Endothelial cell of umbilical vein (primary cell): ENCODE results near the gene C1orf53. TPM values are rescaled to one million over a fixed set of nuclear protein-coding genes. Genes with fewer than 3 reads are reported as not detected.
A peak's percentile ranks its signal among the peaks of the same experiment; 100 is the strongest.

ENCODE experiments used
- BruUV-seq: library from RNA; stranded (reverse); fragments of 400-500 nt; replicated peaks from 2 replicates; lab custom pipeline; 2021; lab: Mats Ljungman, UMichigan
- CTCF ChIA-PET: fragments of 300-600, 350-600 bp; sonication (Branson Sonifier 250); formaldehyde crosslinking; loops from one replicate; lab custom pipeline; 2021; ENCODE audit warnings: antibody characterized with exemption, inconsistent platforms; lab: Charles Lee
- POLR2A ChIA-PET: fragments of 300-600, 350-600 bp; sonication (Branson Sonifier 250); formaldehyde crosslinking; loops from one replicate; lab custom pipeline; 2021; ENCODE audit warnings: antibody characterized with exemption, inconsistent platforms; lab: Charles Lee
- DNase-seq: peaks from one replicate; pipeline ENCODE4 v3.0.0-alpha.2; 2011; ENCODE audit warnings: low read depth, low spot score
- FAIRE-seq: peaks from 2 replicates; lab custom pipeline; 2011; peaks lifted over from hg19 to GRCh38; lab: Jason Lieb, UNC
- H2AFZ ChIP-seq: 2 replicates; pipeline ENCODE4 v1.6.0; 2012; ENCODE audit warnings: low read depth, low read length, control low read depth, inconsistent platforms
- H3K27ac ChIP-seq: 2 replicates; pipeline ENCODE4 v1.5.1; 2011; ENCODE audit warnings: low read depth, mild to moderate bottlenecking, control low read depth, low read length, moderate library complexity; ENCODE audit not compliant: insufficient read depth
- H3K27me3 ChIP-seq, 2 experiments: 2 replicates each; pipeline versions ENCODE4 v1.6.0 to v1.6.1; 2011; ENCODE audit warnings: low read length in 2 of 2, mixed read lengths in 1 of 2; ENCODE audit not compliant: control insufficient read depth in 2 of 2, insufficient read depth in 2 of 2
- H3K36me3 ChIP-seq, 2 experiments: 2 replicates in 1 of 2; 3 replicates in 1 of 2; pipeline ENCODE4 v1.5.1; 2011; ENCODE audit warnings: low read length in 2 of 2, mild to moderate bottlenecking in 1 of 2, moderate library complexity in 1 of 2; ENCODE audit not compliant: control insufficient read depth in 2 of 2, insufficient read depth in 2 of 2; ENCODE audit errors: extremely low read depth in 1 of 2
- H3K4me1 ChIP-seq: 3 replicates; pipeline ENCODE4 v1.5.1; 2011; ENCODE audit warnings: mild to moderate bottlenecking, low read length; ENCODE audit not compliant: control insufficient read depth, insufficient read depth; ENCODE audit errors: extremely low read depth
- H3K4me2 ChIP-seq: 2 replicates; pipeline ENCODE4 v1.6.1; 2011; ENCODE audit warnings: low read length, control low read depth, mixed read lengths; ENCODE audit not compliant: insufficient read depth
- H3K4me3 ChIP-seq, 3 experiments: fragments of 200-600 bp in 1 of 3; sonication (generic), shearing (Covaris generic) in 1 of 3; replicated peaks in 1 of 3; 2 replicates each; pipeline ENCODE4 v1.5.1; 2011 to 2016; ENCODE audit warnings: control low read depth in 3 of 3, low read length in 3 of 3, mild to moderate bottlenecking in 2 of 3, inconsistent platforms in 1 of 3, low read depth in 1 of 3, moderate library complexity in 1 of 3; ENCODE audit not compliant: insufficient read depth in 1 of 3
- H3K79me2 ChIP-seq: 2 replicates; pipeline ENCODE4 v1.6.0; 2012; ENCODE audit warnings: low read length, inconsistent platforms; ENCODE audit not compliant: control insufficient read depth, insufficient read depth
- H3K9ac ChIP-seq: replicated peaks from 2 replicates; pipeline ENCODE3; 2011; ENCODE audit warnings: low read length, control low read depth; ENCODE audit not compliant: insufficient read depth; ENCODE audit errors: extremely low read depth
- H3K9me1 ChIP-seq: replicated peaks from 3 replicates; pipeline ENCODE4 v1.6.0; 2011; ENCODE audit warnings: mild to moderate bottlenecking, low read length; ENCODE audit not compliant: control insufficient read depth, insufficient read depth; ENCODE audit errors: extremely low read depth
- H3K9me3 ChIP-seq: replicated peaks from 2 replicates; pipeline ENCODE4 v1.5.1; 2012; ENCODE audit warnings: low read length, inconsistent platforms; ENCODE audit not compliant: control insufficient read depth, insufficient read depth
- H4K20me1 ChIP-seq: replicated peaks from 2 replicates; pipeline ENCODE3; 2011; ENCODE audit warnings: mild to moderate bottlenecking, low read length; ENCODE audit not compliant: control insufficient read depth, insufficient read depth; ENCODE audit errors: extremely low read depth
- CTCF ChIP-seq, 2 donors: IDR thresholded peaks; 1 replicate in 1 of 2; 2 replicates in 1 of 2; pipeline ENCODE4 v1.5.1; 2011; ENCODE audit warnings: low read length in 2 of 2, mild to moderate bottlenecking in 2 of 2, moderate library complexity in 2 of 2, control low read depth in 1 of 2, inconsistent platforms in 1 of 2, low read depth in 1 of 2; ENCODE audit not compliant: insufficient read depth in 1 of 2; ENCODE audit errors: extremely low read depth in 1 of 2
- EZH2 ChIP-seq: IDR thresholded peaks from 2 replicates; pipeline ENCODE4 v1.6.1; 2012; ENCODE audit warnings: borderline replicate concordance, low read depth, mild to moderate bottlenecking, moderate library complexity, low read length, inconsistent platforms; ENCODE audit not compliant: severe bottlenecking
- JUN ChIP-seq: IDR thresholded peaks from 2 replicates; pipeline ENCODE4 v1.6.1; 2011; ENCODE audit warnings: borderline replicate concordance, low read depth; ENCODE audit not compliant: insufficient read length, insufficient read depth
- MYC ChIP-seq: IDR thresholded peaks from one replicate; pipeline ENCODE4 v1.6.1; 2011; ENCODE audit warnings: mild to moderate bottlenecking, low read depth, low read length
- POLR2A ChIP-seq: IDR thresholded peaks from 2 replicates; pipeline ENCODE4 v1.6.1; 2012; ENCODE audit warnings: low read depth, mild to moderate bottlenecking, control low read depth, low read length
- dilution Hi-C: fragments of 300-500 bp; cut with MboI; formaldehyde crosslinking; loops from one replicate; pipeline ENCODE4 v1.15.0; 2019; ENCODE audit warnings: low sequenced_read_pairs; ENCODE audit not compliant: extremely low pct_ligation_motif_present
- intact Hi-C: fragments of 100-400 bp; cut with micrococcal nuclease; formaldehyde crosslinking; loops from one replicate; pipeline ENCODE4 v1.10.0; 2022
- polyA plus RNA-seq, 4 experiments: library from polyadenylated mRNA; depleted of rRNA in 3 of 4; stranded (reverse) in 3 of 4; unstranded in 1 of 4; fragments of >200 nt; gene quantifications; 2 replicates each; pipeline versions ENCODE4 v1.2.1 to v1.2.3, GENCODE V29; 2011 to 2012; ENCODE audit warnings: missing spikeins in 1 of 4
- total RNA-seq: library from RNA; stranded (reverse); gene quantifications from 2 replicates; pipeline ENCODE4 v1.2.3, GENCODE V29; 2021
- TF ChIP-seq, protein P1 (sequence below): IDR thresholded peaks from 2 replicates; pipeline ENCODE4 v1.6.1; 2011; ENCODE audit not compliant: insufficient read depth, insufficient read length

C1orf53 gene
- total and polyA plus RNA-seq, 2 donors (not counting 3 experiments of a cell fraction or from before 2014, with no cell fraction given), result 3.5 to 6.5 TPM

- intact Hi-C loops, result loop anchor here (1.0 to 2.0 kb wide), 4 partner anchors 55 to 524 kb away; no protein-coding TSS in a partner anchor
These were observed 22.2 kb downstream of the C1orf53 start for GRCh38 chr1:197924516-197925123.

More at GRCh38 chr1:197924516-197925123, 22.2 kb downstream of the C1orf53 start:
- Histone ChIP-seq H3K4me1 (peaks cover 3% of the 10 kb centered on the region), H3K27me3 (peaks cover 27 to 33% of the 10 kb centered on the region in 2 experiments), H3K36me3 (no peaks in the 10 kb centered on the region), H3K4me3 (no peak overlapping the region), H3K4me2 (no peak overlapping the region), H4K20me1 (no peaks in the 10 kb centered on the region), H3K9me3 (no peaks in the 10 kb centered on the region), H3K9me1 (no peaks in the 10 kb centered on the region), H3K9ac (no peak overlapping the region), H3K27ac (no peak overlapping the region), H3K79me2 (no peaks in the 10 kb centered on the region), H2AFZ (no peak overlapping the region)
- dilution Hi-C loops, result no loop called here
- TF ChIP-seq, protein P1, sequence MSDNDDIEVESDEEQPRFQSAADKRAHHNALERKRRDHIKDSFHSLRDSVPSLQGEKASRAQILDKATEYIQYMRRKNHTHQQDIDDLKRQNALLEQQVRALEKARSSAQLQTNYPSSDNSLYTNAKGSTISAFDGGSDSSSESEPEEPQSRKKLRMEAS, result no peak
- TF ChIP-seq MYC, result no peak
- no peak for TF ChIP-seq JUN
- no peak for TF ChIP-seq EZH2
- TF ChIP-seq POLR2A, result no peak
- peak; percentile 60 to 63 for TF ChIP-seq CTCF (IDR thresholded peaks at IDR 0.05; ENCODE audit: extremely low read depth in 1 of 2, insufficient read depth in 1 of 2, low read depth in 1 of 2, low read length in 2 of 2)
- FAIRE-seq (peak; percentile 56), DNase-seq (peak; percentile 58)
- ChIA-PET POLR2A (no interaction called here), CTCF (interaction anchor here (0.6 to 1.9 kb wide), 5 partner anchors 10 to 398 kb away, joined by 3 to 13 read pairs (median 3); no protein-coding TSS in a partner anchor)
- BruUV-seq, result no TSS peak
